Subcutaneous adipose tissue (tissue), 4 donors: ENCODE measurements around the gene PTPRA. TPM values are rescaled to one million over a fixed set of nuclear protein-coding genes. Genes with fewer than 3 reads are reported as not detected.

Source experiments
- total RNA-seq, 4 donors: library from RNA; depleted of rRNA; stranded (reverse); fragments of >200 nt; gene quantifications; one replicate each; pipeline ENCODE4 v1.1.0, GENCODE V29; 2016
- TF ChIP-seq, protein P1 (sequence below): fragments of 450-650 bp; IDR thresholded peaks from one replicate; pipeline ENCODE4 v1.5.1; 2016; ENCODE audit warnings: low read depth, mild to moderate bottlenecking, control low read depth, antibody characterized with exemption, moderate library complexity

The PTPRA gene
- total RNA-seq, 4 donors from 2014 or later: 64.4 to 99.5 (median 95.3) TPM

DNA sequence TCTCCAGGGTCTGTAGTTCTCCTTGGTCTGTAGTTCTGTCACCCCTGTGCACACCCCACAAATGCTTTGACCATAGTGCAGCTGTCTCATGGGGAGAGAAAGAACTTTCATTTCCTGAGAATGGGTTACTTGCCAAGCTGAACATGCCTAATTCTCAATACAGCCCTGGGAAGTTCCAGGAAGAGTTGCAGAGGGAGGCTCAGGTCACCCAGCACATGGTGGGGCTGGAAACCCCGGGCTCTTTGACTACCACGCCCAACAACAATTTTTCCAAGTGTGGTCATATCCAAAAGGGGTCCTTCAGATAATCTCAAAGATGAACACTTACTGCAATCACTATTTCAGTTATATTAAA is 2.2 kb upstream of the PTPRA start:
- TF ChIP-seq, protein P1, sequence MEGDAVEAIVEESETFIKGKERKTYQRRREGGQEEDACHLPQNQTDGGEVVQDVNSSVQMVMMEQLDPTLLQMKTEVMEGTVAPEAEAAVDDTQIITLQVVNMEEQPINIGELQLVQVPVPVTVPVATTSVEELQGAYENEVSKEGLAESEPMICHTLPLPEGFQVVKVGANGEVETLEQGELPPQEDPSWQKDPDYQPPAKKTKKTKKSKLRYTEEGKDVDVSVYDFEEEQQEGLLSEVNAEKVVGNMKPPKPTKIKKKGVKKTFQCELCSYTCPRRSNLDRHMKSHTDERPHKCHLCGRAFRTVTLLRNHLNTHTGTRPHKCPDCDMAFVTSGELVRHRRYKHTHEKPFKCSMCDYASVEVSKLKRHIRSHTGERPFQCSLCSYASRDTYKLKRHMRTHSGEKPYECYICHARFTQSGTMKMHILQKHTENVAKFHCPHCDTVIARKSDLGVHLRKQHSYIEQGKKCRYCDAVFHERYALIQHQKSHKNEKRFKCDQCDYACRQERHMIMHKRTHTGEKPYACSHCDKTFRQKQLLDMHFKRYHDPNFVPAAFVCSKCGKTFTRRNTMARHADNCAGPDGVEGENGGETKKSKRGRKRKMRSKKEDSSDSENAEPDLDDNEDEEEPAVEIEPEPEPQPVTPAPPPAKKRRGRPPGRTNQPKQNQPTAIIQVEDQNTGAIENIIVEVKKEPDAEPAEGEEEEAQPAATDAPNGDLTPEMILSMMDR: no peak

DNA sequence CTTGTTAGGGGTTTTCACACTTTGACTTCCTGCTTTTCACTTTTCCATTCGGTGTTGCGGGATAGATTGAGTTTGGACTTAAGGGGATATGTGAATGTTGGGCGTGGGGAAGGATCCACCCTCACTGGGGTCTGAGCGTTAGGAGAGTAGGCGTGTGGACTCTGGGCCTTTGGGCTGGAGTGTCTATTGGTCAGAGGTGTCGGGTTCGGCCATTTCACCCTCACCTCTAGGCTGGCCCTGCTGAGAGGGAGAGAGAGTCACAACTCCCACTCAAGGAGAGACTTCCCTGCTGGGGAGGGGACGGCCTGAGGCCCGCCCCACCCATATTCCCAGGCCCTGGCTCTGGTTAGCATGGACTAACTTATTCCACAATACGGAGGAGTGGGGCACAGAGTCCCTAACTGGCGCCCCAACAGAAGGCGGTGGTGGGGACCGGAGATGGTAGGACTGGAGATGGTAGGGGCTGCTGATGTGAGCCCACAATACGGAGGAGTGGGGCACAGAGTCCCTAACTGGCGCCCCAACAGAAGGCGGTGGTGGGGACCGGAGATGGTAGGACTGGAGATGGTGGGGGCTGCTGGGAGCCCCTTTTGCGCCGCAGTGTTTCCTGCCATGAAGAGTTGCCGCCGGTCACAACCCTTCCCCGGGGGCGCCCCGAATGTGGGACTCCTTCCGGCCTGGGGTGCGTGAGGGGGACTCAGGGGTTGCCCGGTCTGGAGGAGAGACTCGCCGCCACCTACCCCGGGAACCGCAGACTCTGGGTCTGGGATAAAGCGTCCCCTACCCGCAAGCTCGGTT is 1.4 kb upstream of the PTPRA start:
- TF ChIP-seq, protein P1: no peak

DNA sequence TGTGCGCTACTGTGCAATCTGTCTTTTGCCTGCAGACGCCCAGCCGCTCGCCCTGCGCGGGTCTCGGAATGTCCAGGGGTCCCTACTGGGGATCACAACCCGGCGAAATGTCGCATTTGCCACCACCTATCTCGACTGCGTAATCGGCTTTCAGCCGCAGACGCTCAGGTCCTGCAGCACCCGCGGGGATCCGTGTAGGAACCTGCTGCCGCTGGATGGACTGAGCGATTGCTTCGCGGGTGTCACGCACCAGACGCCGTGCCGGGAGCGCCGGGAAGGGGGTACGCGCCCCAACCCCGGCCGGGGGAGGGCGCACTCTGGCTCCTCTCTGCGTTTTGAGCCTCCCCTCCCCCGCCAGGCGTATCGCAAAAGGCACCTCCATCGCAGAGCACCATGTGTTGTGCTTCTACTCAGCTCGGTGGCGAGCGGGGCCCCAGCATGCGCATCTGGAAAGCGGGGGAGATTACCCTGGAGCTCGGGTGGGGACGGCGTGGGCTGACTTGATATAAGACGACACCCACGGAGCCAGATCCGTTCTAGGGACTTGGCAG is 747 bp upstream of the PTPRA start:
- TF ChIP-seq, protein P1: no peak

DNA sequence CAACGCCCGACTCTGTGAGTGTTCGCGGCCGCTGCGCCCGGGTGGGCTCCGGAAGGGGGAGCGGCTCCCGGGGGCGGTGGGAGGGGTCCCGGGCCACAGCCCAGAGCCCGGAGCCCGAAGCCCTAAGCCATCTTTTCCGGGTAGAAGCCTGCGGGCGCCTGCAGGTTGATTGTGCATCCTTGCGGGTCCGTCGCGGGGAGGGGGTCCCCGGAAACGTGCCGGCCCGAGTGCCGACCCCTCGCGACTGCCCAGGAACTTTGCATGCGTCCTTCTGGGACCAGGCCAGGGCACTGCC is 413 bp downstream of the PTPRA start:
- TF ChIP-seq, protein P1: no peak

DNA sequence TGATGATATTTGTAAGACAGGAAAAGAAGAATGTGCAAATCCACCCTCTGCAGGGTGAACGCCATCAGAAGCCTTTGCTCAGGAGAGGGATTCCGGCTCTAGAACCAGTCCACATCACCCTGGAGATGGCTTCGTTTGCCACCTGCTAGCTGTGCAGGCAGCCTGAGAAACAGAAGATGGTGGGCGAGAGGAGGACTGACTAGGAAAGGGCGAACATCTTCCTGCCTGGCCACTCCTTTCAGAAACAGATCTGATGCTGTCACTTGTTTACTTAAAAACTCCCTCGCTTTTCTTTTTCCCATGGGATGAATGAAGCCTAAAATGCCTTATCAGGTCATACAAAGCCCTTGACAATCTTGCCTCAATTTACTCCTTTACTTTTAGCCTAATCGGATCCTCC is 1.2 kb downstream of the PTPRA start:
- TF ChIP-seq, protein P1: no peak

DNA sequence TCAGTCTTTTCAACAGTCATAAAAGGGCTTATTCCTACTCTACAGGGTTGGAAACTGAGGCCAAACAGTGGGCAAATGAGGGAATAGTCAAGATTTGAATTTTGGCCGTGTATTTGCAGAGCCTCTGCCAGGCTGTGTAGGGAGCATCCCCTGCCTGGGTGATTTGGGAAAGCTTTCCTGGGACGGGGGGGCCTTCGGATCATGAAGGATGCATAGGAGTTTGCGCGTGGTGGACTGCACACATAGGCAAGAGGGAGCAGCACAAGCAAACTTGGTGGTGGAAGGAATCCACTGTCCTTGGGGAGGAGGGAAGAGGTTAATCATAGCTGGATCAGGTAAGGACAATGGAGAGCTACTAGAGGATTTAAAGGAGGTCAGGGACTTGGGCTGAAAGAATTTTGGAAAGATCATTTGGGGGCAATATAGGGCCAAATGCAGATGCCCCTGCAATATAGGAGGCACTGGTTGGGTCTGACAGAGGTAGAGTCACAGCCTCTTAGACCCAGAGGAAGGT is 2.5 kb downstream of the PTPRA start:
- TF ChIP-seq, protein P1: no peak

DNA sequence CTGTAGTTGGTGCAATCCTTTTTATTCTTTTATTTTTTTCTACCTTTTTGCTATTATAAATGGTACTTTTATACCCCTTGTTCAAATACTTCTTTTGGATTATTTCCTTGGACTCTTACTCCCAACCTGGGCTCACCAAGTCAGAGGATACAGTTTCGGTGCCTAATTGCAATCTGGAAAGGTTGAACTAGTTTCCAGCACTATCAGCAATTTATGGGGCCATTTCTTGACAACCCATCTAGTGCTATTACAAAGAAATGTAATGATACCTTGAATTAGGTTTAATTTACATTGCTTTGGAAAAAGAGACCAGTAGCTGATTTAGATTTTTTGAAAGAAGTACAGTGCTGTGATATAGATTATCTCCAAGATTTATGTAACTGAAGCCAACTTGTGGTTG is 5.2 kb downstream of the PTPRA start:
- TF ChIP-seq, protein P1: no peak
